Measurements from ENCODE around the gene VEGFD. TPM values are rescaled to one million over a fixed set of nuclear protein-coding genes. Genes with fewer than 3 reads are reported as not detected.
A peak's percentile ranks its signal among the peaks of the same experiment; 100 is the strongest.

VEGFD gene
- total and polyA plus RNA-seq, 9 donors: 0.57 to 5.5 (median 1.7) TPM

DNA sequence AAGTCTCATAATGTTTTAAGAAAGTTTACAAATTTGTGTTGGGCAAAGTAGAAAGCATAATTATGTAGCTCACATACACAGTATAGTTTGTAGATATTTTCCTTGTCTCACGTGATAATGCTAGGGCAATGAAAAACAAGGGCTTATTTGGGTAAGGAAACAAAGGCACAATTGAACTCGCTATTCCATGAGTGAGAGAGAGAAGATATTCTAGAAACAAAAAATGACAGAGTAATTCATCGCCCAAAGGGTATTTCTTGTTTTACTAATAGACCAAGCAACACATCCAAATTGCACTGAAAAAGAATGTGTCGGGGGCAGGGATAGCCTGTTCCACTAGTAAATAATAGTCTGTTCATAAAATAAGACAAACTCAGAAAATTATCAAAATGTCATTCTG lies 65.1 kb downstream of the VEGFD start:
- 78 to 81% (median 79%) methylated on average over 4 of the region's 4 CpGs for WGBS, 3 donors
- intact Hi-C loops (cut with DNase I): no loop called here
- no peaks in the 10 kb centered on the region for H3K27me3 ChIP-seq
- H3K27ac ChIP-seq: no peak overlapping the region
- DNase-seq: no peak
- H3K4me3 ChIP-seq: no peak overlapping the region
- TF ChIP-seq, protein P1, sequence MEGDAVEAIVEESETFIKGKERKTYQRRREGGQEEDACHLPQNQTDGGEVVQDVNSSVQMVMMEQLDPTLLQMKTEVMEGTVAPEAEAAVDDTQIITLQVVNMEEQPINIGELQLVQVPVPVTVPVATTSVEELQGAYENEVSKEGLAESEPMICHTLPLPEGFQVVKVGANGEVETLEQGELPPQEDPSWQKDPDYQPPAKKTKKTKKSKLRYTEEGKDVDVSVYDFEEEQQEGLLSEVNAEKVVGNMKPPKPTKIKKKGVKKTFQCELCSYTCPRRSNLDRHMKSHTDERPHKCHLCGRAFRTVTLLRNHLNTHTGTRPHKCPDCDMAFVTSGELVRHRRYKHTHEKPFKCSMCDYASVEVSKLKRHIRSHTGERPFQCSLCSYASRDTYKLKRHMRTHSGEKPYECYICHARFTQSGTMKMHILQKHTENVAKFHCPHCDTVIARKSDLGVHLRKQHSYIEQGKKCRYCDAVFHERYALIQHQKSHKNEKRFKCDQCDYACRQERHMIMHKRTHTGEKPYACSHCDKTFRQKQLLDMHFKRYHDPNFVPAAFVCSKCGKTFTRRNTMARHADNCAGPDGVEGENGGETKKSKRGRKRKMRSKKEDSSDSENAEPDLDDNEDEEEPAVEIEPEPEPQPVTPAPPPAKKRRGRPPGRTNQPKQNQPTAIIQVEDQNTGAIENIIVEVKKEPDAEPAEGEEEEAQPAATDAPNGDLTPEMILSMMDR (IDR thresholded peaks at IDR 0.05): no peak
- no peak for TF ChIP-seq POLR2A (IDR thresholded peaks at IDR 0.05)
- TF ChIP-seq EP300 (IDR thresholded peaks at IDR 0.05): no peak
- H3K4me1 ChIP-seq (ENCODE audit: insufficient read depth): no peaks in the 10 kb centered on the region
- H3K9me3 ChIP-seq: no peaks in the 10 kb centered on the region
- H3K36me3 ChIP-seq: no peaks in the 10 kb centered on the region

DNA sequence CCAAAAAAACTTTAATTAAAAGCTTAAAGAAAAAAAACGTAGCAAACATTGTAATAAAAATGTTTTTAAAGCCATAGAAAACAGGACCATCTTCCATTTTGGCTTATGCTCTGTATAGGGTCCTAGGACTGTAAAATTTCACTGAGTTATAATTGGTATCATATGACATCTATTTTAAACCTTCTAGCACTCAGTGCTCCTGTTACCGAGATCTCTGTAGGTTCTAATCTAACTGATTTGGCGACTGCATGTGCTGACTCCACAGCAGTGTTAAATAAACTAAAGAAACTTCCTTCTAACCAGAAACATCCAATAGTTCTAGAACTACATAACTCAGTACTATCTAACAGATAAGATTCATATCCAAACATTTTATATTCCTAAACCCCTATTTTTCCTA lies 68.7 kb downstream of the VEGFD start, which contains the start of gene ASB11:
Gene ASB11, minus strand, starts transcription at position 132 of the 400 bp plus-strand sequence. Its CDS starts 35 bp downstream, at position 97.
- no peak for DNase-seq
- 26 to 39% (median 36%) methylated on average over 3 of the region's 3 CpGs for WGBS, 3 donors
- Histone ChIP-seq H3K9me3 (no peaks in the 10 kb centered on the region), H3K27ac (no peak within 1 kb of the TSS), H3K4me1 (ENCODE audit: insufficient read depth) (no peaks in the 10 kb centered on the region), H3K4me3 (no peak within 1 kb of the TSS), H3K36me3 (no peaks in the 10 kb centered on the region), H3K27me3 (no peaks in the 10 kb centered on the region)
- TF ChIP-seq, protein P1 (IDR thresholded peaks at IDR 0.05): no peak
- TF ChIP-seq POLR2A (IDR thresholded peaks at IDR 0.05) (no peak), EP300 (IDR thresholded peaks at IDR 0.05) (no peak)
- intact Hi-C loops (cut with DNase I): no loop called here

DNA sequence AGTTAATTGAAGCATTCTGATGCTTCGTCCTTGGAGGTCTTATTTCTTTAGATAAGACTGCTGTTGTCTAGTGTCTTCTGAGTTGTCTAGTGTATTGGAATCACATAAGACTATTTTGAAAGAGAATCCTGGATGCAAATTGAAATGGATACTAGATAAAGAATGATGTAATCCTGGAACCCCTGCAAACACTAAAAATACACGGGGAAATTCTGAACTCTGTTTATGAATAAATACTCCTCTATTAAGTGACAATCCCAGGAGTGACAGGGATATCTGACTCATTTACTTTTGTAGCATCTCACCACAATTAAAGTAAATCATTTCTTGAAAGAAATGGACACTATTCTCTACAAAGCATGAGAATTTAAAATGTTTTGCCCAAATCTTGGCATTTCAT lies 69.7 kb downstream of the VEGFD start:
- no peak for DNase-seq
- H3K4me1 ChIP-seq (ENCODE audit: insufficient read depth): no peaks in the 10 kb centered on the region
- intact Hi-C loops (cut with DNase I): no loop called here
- TF ChIP-seq, protein P1 (IDR thresholded peaks at IDR 0.05): no peak
- no peak for TF ChIP-seq EP300 (IDR thresholded peaks at IDR 0.05)
- no peak for TF ChIP-seq POLR2A (IDR thresholded peaks at IDR 0.05)
- H3K27me3 ChIP-seq: no peaks in the 10 kb centered on the region
- no peak overlapping the region for H3K4me3 ChIP-seq
- no peak overlapping the region for H3K27ac ChIP-seq
- no peaks in the 10 kb centered on the region for H3K9me3 ChIP-seq
- 39 to 42% (median 41%) methylated on average over 2 of the region's 2 CpGs for WGBS, 3 donors
- H3K36me3 ChIP-seq: no peaks in the 10 kb centered on the region

DNA sequence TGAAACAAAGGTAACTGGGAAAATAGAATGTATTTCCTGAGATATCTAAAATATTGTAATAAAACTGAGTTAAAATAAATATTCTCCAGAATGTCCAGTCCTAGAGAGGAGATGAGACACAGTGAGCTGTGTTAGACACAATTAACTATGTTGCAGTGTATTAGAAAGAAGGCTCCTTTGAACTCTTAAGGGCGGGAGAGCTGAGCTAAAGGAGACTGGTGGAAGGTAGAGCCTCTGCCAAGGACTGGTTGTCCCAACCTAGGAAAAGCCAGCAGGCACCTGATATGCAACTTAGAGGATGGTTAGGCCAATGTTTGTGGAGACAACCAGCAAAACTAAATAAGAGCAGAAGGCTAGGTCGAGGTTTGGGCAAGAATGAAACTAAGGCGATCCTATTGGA lies 73.1 kb downstream of the VEGFD start:
- 69 to 80% (median 80%) methylated on average over 3 of the region's 3 CpGs for WGBS, 3 donors
- intact Hi-C loops (cut with DNase I): no loop called here
- Histone ChIP-seq H3K4me1 (ENCODE audit: insufficient read depth) (no peaks in the 10 kb centered on the region), H3K36me3 (no peaks in the 10 kb centered on the region), H3K27me3 (no peaks in the 10 kb centered on the region), H3K27ac (peak overlapping the region in 1 of 2 donors; percentile 22), H3K9me3 (no peaks in the 10 kb centered on the region), H3K4me3 (no peak overlapping the region)
- no peak for DNase-seq
- TF ChIP-seq EP300 (IDR thresholded peaks at IDR 0.05) (no peak), POLR2A (IDR thresholded peaks at IDR 0.05) (no peak)
- TF ChIP-seq, protein P1 (IDR thresholded peaks at IDR 0.05): no peak
